Measurements from ENCODE around the gene MRC1. TPM values are rescaled to one million over a fixed set of nuclear protein-coding genes. Genes with fewer than 3 reads are reported as not detected.

Gene MRC1
- total and polyA plus RNA-seq, 2 of the 8 experiments (the other 6 are each of a cell fraction or from before 2014, with no cell fraction given), result 0.03 to 0.06 TPM

- Histone ChIP-seq H4K20me1 (replicated peaks in 1 of 2; ENCODE audit: control insufficient read depth in 1 of 2, insufficient read depth in 2 of 2, low read length in 2 of 2) (no peaks in the 10 kb centered on the region), H3K14ac (ENCODE audit: insufficient read length) (no peak overlapping the region), H2BK120ac (replicated peaks; ENCODE audit: low read depth, low read length) (no peak overlapping the region), H2AFZ (ENCODE audit: low read length) (no peak overlapping the region), H2AK5ac (ENCODE audit: low read depth, low read length) (no peak overlapping the region), H4K8ac (ENCODE audit: extremely low read depth, insufficient read depth, low read length) (no peak overlapping the region), H3K23ac (ENCODE audit: insufficient read length) (no peak overlapping the region), H3K36me3 (ENCODE audit: control insufficient read depth in 2 of 4, insufficient read depth in 4 of 4, low read length in 3 of 4) (no peaks in the 10 kb centered on the region), H3K4me3 (ENCODE audit: extremely low read depth in 1 of 4, insufficient read depth in 2 of 4, low read depth in 3 of 4, low read length in 4 of 4) (no peak overlapping the region), H4K91ac (replicated peaks; ENCODE audit: insufficient read length, low read length) (no peak overlapping the region), H2BK15ac (ENCODE audit: low read length) (no peak overlapping the region), H3K4me2 (ENCODE audit: insufficient read depth in 1 of 2, low read depth in 2 of 2, low read length in 2 of 2) (no peak overlapping the region), H3K27ac (ENCODE audit: low read depth, low read length) (no peak overlapping the region), H3K18ac (ENCODE audit: extremely low read depth, low read length) (no peak overlapping the region), H3K79me2 (ENCODE audit: control insufficient read depth in 1 of 2, insufficient read depth in 2 of 2, low read length in 2 of 2) (no peaks in the 10 kb centered on the region), H2BK5ac (ENCODE audit: low read depth, low read length) (no peak overlapping the region), H3K4ac (replicated peaks; ENCODE audit: insufficient read length, low read depth, low read length) (no peak overlapping the region), H3K9ac (replicated peaks in 1 of 4; ENCODE audit: extremely low read depth in 1 of 4, low read depth in 3 of 4, low read length in 3 of 4) (no peak overlapping the region), H3K27me3 (replicated peaks in 1 of 4; ENCODE audit: control insufficient read depth in 3 of 4, extremely low read depth in 1 of 4, insufficient read depth in 3 of 4, low read length in 3 of 4) (no peaks in the 10 kb centered on the region), H3K23me2 (ENCODE audit: low read depth, low read length) (no peaks in the 10 kb centered on the region), H3K56ac (replicated peaks; ENCODE audit: insufficient read length, low read depth, low read length) (no peak overlapping the region), H4K5ac (ENCODE audit: insufficient read length, low read depth, low read length) (no peak overlapping the region), H3K79me1 (ENCODE audit: low read depth, low read length) (no peaks in the 10 kb centered on the region), H3K4me1 (replicated peaks in 1 of 4; ENCODE audit: control insufficient read depth in 3 of 4, insufficient read depth in 4 of 4, low read length in 3 of 4) (no peaks in the 10 kb centered on the region; a peak in 1 of 7 replicates), H2BK20ac (ENCODE audit: low read length) (no peak overlapping the region), H2BK12ac (ENCODE audit: low read depth, low read length) (no peak overlapping the region), H3K9me3 (ENCODE audit: insufficient read depth in 2 of 2, low read depth in 1 of 2, low read length in 1 of 2) (no peaks in the 10 kb centered on the region)
- TF ChIP-seq MAX (IDR thresholded peaks at IDR 0.05), result no peak
- TF ChIP-seq CTBP2 (IDR thresholded peaks at IDR 0.05; ENCODE audit: borderline replicate concordance, insufficient read depth, insufficient read length, low read length), result no peak
- TF ChIP-seq YY1 (IDR thresholded peaks at IDR 0.05; ENCODE audit: low read depth, low read length), result no peak
- no peak for TF ChIP-seq KDM4A (IDR thresholded peaks at IDR 0.05; ENCODE audit: low read depth, low read length, severe bottlenecking)
- TF ChIP-seq ASH2L (IDR thresholded peaks at IDR 0.05; ENCODE audit: low read length), result no peak
- TF ChIP-seq SIRT6 (IDR thresholded peaks at IDR 0.05; ENCODE audit: low read length), result no peak
- DNase-seq (ENCODE audit: low read depth in 1 of 2, low spot score in 2 of 2) (no peak), FAIRE-seq (no peak)
- CTCF ChIA-PET (ENCODE audit: partially characterized antibody), result interaction anchor here (0.6 to 4.5 kb wide), 2 partner anchors 16 to 515 kb away, joined by 4 to 29 read pairs; no protein-coding TSS in a partner anchor
- WGBS, 2 experiments (ENCODE audit: extremely low coverage in 1 of 2, insufficient coverage in 1 of 2, insufficient read length in 1 of 2, insufficient replicate concordance in 2 of 2, low coverage in 1 of 2, low lambda C conversion rate in 2 of 2, missing lambda C conversion rate in 1 of 2), result 91% methylated on average over 3 of the region's 3 CpGs; no CpG with 5 or more reads in 1 of the 2 experiments
- POLR2A ChIA-PET (ENCODE audit: partially characterized antibody), result no interaction called here
Measured at GRCh38 chr10:17784688-17785087, 24.5 kb upstream of the MRC1 start.
